Suppressor macrophage (primary cell): ENCODE results near the gene GDF9.
"Not testable (repeated sequence)": the region's sequence is repeated elsewhere in the genome, so short reads cannot be mapped to it uniquely, and the experiment has no call there.

ENCODE experiments used
- DNase-seq, 4 experiments: peaks; one replicate each; pipeline ENCODE4 v3.0.0-alpha.2; 2020 to 2022

The GDF9 gene

GRCh38 chr5:132872788-132873118 is 6.5 kb upstream of the GDF9 start:
- DNase-seq = no peak

- no peak for DNase-seq
Observed at GRCh38 chr5:132871459-132872284, 5.4 kb upstream of the GDF9 start.

- DNase-seq = no peak
Observed at GRCh38 chr5:132870801-132871200, 4.5 kb upstream of the GDF9 start.

GRCh38 chr5:132868754-132869153 is 2.5 kb upstream of the GDF9 start:
- no peak for DNase-seq

- DNase-seq = no peak
Observed at GRCh38 chr5:132867046-132867451, 780 bp upstream of the GDF9 start.

GRCh38 chr5:132865668-132866341 is 464 bp downstream of the GDF9 start:
- DNase-seq = no peak

- no peak for DNase-seq
Observed at GRCh38 chr5:132860742-132861141, 5.5 kb downstream of the GDF9 start.

- no peak for DNase-seq
Observed at GRCh38 chr5:132859889-132860437, 6.3 kb downstream of the GDF9 start.

- no peak for DNase-seq
Observed at GRCh38 chr5:132856011-132856410, 10.3 kb downstream of the GDF9 start.

- DNase-seq = not testable (repeated sequence)
Observed at GRCh38 chr5:132854992-132855391, 11.3 kb downstream of the GDF9 start.

- no peak for DNase-seq
Observed at GRCh38 chr5:132854301-132854700, 12.0 kb downstream of the GDF9 start.

GRCh38 chr5:132853790-132854189 is 12.5 kb downstream of the GDF9 start:
- DNase-seq = no peak

- DNase-seq = no peak
Observed at GRCh38 chr5:132853323-132853722, 12.9 kb downstream of the GDF9 start.

GRCh38 chr5:132850066-132850465 is 16.2 kb downstream of the GDF9 start:
- no peak for DNase-seq

GRCh38 chr5:132849347-132849746 is 16.9 kb downstream of the GDF9 start:
- DNase-seq = no peak

- DNase-seq = no peak
Observed at GRCh38 chr5:132848270-132848669, 18.0 kb downstream of the GDF9 start.

GRCh38 chr5:132841305-132841704 is 25.0 kb downstream of the GDF9 start:
- peak in 3 of 4 experiments; percentile 32 to 62 (median 50) for DNase-seq

GRCh38 chr5:132840896-132841295 is 25.4 kb downstream of the GDF9 start:
- DNase-seq = no peak

GRCh38 chr5:132840313-132840712 is 26.0 kb downstream of the GDF9 start:
- no peak for DNase-seq

- peak in 2 of 4 experiments; percentile 48 to 56 for DNase-seq
Observed at GRCh38 chr5:132839426-132840301, 26.6 kb downstream of the GDF9 start.

GRCh38 chr5:132838516-132839282 is 27.6 kb downstream of the GDF9 start:
- no peak for DNase-seq

GRCh38 chr5:132837868-132838267 is 28.4 kb downstream of the GDF9 start:
- no peak for DNase-seq
